GM20431 (cell line): ENCODE results near the gene MTIF3.

Experiments
- in situ Hi-C: fragments of 300-500 bp; cut with MseI, MboI; formaldehyde crosslinking; loops from one replicate; pipeline ENCODE4 v1.15.0; 2020; ENCODE audit warnings: low sequenced_read_pairs; ENCODE audit not compliant: unreplicated experiment

The MTIF3 gene, protein sequence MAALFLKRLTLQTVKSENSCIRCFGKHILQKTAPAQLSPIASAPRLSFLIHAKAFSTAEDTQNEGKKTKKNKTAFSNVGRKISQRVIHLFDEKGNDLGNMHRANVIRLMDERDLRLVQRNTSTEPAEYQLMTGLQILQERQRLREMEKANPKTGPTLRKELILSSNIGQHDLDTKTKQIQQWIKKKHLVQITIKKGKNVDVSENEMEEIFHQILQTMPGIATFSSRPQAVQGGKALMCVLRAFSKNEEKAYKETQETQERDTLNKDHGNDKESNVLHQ

DNA sequence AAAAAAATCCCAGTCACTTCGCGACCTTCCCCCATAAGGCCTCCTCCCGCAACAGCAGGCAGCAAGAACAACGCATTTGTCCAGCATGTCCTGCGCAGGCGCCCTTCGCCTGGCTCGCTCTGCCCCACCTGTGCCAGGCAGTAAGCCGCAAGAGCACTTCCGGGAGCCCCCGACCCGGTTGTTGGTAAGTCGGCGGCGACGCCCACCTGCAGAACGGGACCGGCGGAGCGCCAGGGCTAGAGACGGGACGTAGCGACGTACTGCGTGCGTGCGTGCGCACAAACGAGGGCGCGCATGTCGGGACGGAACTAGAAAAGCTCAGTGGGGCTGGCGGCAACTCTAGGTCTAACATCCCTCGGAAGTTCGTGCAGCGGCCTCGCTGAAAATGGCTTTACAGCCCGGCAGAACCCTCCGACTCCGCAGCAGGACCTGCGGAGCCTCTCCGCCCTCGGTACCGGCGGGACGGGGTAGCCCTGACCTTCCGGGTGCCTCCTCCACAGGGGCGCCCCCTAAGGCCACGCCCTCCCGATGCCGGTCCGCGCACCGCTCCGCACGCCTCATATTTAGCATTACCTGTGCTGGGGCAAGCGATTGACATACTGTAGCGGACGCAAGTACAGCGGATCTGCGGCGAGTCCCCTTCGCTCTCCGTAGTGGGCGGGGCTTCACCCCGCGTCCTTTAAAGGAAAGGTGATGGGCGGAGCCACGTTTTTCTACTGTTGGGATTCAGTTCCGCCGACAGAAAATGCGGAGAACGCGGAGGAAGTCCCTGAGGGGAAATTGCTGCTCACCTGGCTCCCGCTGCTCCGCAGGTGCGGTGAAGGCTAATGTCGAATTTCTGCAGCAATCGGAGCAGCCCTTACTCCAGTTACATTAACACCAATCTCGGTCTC lies at the start of gene MTIF3:
TSS of gene MTIF3 (minus strand) at position 629 of the 893 bp plus-strand sequence. CDS start 10,116 bp downstream, outside the sequence.
- in situ Hi-C loops: no loop called here

DNA sequence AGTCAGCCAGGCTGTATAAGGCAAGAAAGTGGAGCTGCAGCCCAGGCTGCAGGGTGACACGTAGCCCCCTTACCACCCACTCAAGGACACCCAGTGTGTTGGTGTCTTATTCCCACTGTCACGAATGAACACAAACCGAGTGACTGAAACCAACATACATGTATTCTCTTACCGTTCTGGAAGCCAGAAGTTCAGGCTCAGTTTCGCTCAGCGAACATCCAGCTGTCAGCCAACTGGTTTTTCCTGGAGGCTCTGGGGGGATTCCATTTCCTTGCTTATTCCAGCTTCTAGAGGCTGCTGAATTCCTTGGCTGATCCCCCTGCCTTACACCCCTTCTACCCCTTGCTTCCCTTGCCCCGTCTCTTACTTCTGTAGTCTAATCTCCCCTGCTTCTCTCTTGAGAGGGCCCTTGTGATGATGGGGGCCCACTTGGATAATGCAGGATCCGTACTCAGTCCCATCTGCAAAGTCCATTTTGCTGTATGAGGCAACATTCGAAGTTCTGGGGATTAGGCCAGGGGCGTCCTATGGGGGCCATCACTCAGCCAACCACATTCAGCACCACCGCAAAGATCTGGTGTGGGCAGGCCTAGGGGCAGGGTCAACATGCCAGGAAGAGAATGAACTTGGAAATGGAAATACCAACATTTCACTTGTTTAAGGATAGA lies 47.3 kb upstream of the MTIF3 start:
- in situ Hi-C loops: no loop called here

DNA sequence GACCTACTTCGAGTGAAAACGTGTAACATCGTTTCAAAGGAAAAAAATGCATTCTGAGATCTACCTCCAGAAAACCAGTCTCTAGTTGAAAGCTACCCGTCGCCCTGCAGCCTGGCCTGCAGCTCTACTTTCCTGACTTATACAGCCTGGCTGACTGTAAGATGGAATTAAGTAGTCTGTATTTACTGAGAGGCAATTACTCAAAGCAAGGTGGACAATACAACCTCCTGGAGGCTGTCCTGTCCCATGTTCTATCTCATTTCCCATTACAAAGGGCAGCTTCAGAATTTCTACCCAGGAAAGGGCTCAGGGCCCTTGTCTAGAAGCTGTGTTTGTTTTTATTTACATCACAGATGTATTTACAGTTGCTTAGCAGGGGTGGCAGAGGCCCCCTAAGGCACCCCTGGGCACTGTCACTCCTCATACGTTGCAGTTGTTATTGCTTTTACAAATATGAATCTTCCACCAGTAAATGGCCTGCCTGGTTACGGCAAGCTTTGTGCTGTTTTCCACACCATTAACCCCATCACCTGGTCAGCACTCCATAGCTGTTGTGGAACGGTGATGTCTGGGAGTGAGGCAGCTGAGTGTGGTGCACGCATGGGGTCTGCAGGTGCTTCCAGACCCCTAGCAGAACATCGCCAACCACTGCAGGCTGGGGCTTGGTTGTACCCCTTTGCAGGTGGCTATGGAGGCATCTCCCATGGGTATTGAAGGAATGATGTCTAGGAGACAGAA lies 46.3 kb upstream of the MTIF3 start:
- in situ Hi-C loops: no loop called here

DNA sequence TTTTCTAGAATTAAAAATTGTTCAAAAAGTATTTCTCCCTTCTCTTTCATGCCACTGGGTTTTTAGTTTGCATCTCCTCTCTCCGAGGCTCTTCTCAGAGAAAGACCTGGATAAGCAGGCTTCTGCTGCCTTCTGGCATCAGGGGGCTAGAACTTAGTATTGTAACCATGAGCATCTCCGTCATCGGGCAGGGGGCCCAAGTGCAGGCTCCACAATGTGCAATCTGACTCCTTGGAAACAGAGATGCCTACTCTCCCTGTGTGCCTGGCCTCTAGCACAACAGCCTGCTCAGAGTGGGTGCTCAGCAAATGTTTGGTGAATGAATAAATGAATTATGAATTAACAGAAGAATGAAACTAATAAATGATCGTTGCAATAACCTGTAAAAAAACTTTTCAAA lies 45.6 kb upstream of the MTIF3 start:
- in situ Hi-C loops: no loop called here

DNA sequence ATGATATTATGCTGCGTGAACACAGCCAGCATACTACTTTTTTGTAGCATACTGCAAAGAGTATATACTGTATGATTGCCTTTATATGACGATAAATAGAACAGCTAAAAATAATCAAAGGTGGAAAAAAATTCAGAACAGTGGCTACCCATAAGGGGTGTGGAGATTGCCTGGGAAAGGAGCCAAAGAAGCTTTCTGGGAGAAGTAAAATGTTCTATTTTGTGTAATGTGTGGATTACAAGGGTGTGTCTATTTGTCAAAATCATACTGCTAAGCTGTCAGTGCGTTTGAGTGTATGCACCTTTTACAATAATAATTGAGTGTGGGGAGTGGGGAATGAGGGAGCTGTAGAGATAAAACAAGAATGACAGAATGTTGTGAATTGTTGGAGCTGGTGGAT lies 45.2 kb upstream of the MTIF3 start:
- in situ Hi-C loops: no loop called here

DNA sequence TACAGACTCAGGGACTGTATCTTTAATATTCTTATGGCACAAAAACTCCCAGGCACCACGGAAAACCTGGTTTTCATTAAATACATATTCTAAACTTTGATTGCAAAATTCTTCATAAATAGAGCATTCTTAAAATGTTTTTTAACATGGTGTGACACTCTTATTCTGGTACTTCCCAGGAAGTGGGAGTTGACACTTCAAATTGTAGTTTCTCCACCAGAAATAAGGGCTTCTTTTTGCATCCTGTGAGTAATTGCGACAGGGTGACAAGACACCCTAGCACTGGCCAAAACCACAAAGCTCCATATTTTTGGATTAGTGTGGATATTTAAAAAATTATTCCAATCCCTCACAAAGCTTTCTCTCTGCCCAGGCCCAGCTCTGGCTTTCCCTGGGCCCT lies 43.6 kb upstream of the MTIF3 start:
- in situ Hi-C loops: no loop called here

DNA sequence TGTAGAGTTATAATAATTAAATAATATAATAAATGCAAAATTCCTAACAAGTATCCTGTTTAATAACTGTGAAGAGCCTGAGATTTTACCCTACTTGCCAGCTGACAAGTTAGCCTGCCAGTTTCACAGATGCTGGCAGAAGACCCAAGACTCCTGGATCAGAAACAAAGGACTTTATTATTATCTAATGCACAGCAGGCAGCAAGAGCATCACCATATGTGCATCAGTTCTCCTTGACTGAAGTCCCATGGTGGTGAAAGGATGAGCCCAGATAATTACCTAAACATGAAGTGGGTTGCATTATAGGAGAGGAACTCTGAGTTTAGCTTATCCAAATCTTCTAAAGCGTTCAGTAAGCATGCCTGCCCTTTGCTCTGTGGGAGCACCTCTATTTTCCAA lies 39.1 kb upstream of the MTIF3 start:
- in situ Hi-C loops: no loop called here

DNA sequence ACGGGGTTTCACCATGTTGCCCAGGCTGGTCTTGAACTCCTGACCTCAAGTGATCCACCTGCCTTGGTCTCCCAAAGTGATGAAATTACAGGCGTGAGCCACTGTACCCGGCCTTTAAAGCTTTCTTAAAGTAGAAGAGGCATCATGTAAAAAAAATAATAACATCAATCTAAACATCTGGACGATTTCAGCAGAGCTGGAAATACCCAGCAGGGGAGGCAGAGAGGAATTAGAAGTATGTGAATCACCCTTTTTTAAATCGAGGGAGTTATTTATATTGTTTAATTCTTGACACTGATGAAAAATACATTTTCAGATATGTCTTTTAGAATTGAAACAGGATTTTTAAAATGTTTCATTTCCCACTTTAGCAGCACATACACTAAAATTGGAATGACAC lies 37.4 kb upstream of the MTIF3 start:
- in situ Hi-C loops: no loop called here

DNA sequence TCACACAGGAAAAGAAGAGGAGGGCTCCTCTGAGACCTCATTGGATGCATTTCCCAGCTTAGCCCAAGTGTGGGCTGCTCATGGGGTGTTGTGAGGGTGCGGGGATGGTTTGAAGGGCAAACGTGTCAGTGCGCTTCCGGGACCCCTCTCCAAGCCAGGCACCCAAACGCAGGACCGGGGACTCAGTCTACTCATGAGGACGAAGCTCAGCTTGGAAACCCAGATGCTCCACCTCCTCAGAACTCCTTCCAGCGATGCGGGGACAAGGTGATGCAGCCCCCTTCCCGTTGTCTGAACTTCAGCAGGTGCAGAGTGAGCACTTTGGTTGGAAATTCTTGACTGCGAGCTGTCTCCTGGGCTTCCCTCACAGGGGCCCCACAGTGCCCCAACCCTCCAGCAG lies 33.1 kb upstream of the MTIF3 start:
- in situ Hi-C loops: no loop called here

DNA sequence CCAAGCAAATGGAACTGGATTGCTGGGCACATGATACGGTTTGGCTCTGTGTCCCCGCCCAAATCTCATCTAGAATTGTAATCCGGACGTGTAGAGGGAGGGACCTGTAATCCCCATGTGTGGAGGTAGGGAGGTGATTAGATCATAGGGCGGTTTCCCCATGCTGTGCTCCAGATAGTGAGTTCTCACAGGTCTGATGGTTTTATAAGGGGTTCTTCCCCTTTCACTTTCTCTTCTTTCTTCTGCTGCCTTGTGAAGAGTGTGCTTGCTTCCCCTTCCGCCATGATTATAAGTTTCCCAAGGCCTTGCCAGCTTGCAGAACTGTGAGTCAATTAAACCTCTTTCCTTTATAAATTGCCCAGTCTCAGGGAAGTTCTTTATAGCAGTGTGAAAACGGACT lies 32.6 kb upstream of the MTIF3 start:
- in situ Hi-C loops: no loop called here

DNA sequence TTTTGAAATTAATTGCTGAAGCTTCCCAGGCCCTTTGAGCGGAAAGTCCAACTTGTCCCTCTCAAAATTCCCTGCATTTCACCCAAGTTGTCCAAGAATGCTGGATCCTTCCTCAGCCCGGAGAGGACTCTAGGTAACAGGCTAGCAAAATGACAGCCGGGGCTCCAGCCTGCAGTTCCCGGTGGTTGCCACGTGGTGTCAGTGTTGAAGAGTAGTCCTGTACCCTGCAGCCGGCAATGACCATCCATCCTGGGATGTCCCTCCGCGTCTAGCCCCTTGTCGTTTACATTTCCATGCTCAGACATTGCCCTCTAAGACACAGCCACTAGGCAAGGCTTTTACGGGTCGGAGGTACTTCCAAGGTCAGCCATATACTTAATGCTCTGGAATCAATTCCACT lies 31.4 kb upstream of the MTIF3 start:
- in situ Hi-C loops: no loop called here

DNA sequence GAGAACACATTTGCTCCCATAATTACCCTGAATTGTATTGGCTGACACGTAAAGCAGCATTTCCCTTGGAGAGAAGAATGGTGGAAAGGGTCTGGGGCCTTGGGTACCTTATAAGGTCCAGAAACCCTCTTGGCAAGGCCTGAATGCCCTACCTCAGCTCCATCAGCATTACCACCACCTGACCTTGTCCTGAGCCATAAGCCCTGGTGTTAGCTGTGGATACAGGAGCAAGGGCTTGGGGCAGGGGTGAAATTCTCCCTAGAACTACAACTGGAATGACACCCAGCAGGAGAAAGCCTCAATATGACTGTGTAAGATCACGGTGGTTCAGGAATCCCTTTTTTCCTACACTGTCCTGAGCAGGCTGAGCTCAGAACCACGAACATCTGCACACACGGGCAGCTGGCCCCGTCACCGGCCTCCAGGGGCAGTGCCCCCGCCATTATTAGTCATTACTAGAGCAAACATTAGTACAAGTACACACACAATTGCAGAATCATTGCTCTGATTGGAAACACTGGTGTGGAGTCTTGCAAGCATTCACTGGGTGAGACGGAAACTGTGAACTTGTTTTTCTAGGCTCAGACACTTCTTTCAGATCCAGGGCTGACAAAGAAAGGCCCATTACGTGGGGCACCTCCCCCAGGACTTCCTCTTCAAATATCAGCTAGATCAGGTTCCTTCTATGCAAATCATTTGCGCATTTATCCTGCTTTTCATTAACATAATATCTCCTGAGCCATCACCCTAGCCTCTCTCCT lies 26.8 kb upstream of the MTIF3 start:
- in situ Hi-C loops: no loop called here

DNA sequence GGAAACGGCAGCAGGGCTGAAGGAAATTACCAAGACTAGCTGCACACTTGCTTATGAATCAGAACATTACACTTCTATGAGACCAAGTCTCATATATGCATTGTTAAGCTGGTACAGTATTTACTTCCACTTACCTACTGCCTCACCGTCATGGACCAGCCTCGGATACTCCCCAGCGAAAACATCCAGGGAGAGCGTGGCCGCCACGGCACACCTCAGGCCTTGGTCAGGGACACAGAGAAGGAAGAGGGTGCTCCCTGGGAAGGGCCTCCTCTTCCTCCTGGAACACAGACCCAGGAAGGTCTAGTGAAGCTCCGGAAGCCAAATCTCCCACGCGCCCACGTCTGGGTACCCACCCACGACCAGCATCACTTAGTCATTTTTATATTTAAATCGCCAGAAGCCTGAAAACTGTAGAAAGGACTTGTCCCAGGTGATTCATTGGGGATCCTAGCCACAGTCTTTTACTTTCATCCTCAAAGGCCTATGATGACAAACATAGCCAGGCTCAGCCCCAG lies 24.4 kb upstream of the MTIF3 start:
- in situ Hi-C loops: no loop called here

DNA sequence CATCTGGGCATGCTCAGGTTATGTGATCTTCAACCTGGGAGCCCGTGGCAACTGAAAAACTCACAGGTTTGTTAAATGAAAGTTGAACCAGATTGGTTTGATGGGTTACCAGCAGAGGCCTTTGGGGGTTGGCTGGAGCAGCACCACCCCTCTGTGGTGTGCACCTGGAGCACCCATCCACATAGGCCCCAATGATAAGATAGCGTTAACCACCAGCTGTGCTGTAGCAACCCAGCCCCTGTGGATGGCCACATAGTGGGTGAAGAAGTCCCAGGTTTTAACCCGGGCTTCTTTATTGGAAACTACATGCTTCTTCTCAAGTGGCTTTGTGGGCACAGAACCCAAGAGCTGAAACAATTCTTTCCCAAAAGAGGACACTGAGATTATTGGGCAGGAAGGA lies 22.6 kb upstream of the MTIF3 start:
- in situ Hi-C loops: no loop called here

DNA sequence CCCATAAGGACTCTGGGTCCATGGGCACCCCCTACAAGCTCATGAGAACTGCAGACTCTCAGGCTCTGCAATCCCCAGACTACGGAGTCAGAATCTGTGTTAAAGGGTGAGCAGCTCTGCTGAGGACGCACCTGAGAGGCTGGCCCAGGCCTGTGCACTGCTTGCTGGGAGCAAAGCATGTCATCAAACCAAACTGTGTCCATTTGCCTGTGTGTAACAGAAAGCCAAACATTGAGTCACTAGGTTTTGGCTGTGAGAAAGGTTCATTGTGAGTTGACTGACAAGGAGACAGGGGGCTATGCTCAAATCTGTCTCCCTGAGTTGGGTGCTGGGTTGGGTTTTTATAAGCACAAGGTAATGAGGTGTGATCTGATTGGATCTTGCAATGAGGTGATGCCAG lies 22.1 kb upstream of the MTIF3 start:
- in situ Hi-C loops: no loop called here

DNA sequence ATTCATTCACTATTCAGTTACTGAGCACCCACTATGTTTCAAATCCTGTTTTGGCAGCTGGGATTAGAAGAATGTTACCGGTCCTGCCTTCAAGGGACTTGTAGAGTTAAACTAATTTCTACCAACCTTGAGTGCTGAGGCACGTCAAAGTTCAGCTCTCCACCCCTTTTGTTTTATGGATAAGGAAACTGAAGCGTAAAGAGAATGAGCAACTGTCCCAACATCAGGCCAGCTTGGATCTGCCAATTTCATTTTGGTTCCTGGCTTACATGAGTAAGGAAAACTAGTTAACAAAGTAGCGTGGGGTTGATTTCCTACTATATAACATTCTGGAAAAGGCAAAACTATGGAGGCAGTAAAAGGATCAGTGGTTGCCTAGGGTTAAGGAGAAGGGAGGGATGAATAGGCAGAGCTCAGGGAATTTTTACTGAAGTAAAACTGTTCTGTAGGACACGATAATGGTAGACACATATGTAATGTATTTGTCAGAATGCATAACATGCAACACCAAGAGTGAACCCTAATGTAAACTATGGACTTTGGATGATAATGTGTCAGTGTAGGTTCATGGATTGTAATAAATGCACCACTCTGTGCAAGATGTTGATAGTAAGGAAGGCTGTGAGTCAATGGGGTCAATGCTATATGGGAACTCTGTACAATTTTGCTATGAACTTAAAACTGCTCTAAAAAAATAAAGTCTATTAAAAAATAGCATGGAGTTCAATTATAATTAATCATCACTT lies 19.9 kb upstream of the MTIF3 start:
- in situ Hi-C loops: no loop called here

DNA sequence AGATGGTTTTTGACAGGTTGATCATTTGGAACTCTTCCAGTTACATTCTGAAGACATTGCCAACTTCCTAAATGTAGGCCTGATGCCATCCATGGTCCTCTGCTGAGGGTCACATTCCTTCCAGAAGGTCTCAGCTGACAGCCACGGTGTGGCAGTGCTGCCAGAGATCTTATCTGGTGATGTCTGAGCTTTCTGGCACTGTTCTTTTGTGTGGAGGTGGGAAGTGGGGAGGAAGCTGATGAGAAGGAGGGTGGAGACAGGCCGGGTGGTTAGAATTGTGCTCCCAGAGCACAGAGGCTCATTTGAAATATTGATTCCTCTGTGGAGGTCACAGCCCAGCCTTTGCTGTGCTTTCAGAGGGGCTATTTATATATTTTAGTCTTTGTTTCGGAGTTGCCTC lies 16.1 kb upstream of the MTIF3 start:
- in situ Hi-C loops: no loop called here

DNA sequence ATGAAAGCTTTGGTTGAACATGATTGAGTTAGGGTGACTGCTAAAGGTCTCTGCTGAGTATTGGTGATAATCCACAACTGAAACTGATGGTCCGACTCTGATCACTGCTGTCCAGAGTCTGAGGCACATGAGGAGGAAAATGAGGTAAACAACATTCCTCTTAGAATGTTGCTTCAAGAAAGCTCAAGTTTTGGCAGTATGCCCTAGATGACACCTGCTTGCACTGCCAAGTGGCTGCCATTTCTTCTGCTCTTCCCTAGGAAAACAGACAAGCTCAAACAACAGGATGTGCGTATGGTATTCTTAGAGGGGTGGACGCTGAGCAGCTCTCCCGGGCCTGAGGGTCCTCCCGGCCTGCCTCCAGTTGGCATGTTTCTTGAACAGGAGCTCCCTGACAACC lies 15.2 kb upstream of the MTIF3 start:
- in situ Hi-C loops: no loop called here

DNA sequence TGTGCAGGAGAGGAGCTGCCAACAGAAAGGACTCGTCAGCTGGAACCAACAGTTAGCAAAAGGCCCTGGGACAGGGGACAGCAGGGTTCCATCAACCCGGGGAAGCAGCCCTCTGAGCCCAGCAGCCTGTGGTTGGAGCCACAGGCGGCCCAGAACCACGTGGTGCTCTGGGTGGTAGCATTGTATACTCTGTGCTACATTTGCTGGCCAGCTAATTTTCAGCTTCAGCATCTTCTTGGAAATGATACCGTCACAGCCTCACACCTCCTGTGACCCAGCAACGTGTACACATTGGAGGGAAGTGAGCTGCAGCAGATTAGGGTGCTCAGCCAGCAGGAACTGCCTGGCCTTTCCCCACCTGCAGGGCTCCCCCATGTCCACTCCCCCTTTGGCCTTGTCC lies 13.1 kb upstream of the MTIF3 start:
- in situ Hi-C loops: no loop called here
